Measurements from ENCODE around the gene DHODH.
"Not testable (repeated sequence)": the region's sequence is repeated elsewhere in the genome, so short reads cannot be mapped to it uniquely, and the experiment has no call there.

DHODH gene

DNA sequence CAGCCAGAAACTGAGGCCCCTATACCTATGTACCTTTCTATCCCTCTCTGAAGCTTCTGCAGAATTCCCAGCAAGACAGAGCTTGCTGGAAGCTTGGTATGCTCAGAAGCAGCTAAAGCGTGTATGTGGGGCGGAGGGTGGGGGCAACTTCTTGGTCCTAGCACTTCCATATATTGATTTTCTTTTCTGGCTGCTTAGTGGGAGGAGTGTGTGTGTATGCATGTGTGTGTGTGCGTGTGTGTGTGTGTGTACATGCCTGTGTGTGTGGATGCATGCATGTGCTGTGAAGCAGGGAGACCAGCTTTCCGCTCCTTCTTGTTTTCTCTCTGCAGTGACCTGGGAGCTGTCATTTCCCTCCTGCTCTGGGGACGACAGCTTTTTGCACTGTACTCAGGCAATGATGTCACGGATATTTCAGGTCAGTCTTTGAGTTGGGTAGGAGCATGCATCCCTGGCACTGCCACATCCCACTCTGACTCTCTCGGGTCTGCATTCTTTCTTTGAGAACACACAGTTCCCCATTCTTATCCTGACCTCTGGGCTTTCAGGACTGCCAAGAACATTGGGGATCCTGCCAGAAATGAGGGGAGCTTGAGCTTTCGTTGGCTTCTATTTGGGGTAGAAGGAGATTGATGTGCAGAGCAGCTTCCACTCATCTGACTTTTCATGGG is 65.2 kb downstream of the DHODH start:
- H3K27me3 ChIP-seq (ENCODE audit: insufficient read depth, low read length, poor library complexity, severe bottlenecking) = no peaks in the 10 kb centered on the region
- no peaks in the 10 kb centered on the region for H3K36me3 ChIP-seq (ENCODE audit: insufficient read depth, low read length)
- no peaks in the 10 kb centered on the region for H4K20me1 ChIP-seq (ENCODE audit: insufficient read depth, low read length, poor library complexity, severe bottlenecking)
- H3K9ac ChIP-seq (ENCODE audit: low read depth, low read length, poor library complexity, severe bottlenecking) = no peak overlapping the region
- H3K4me3 ChIP-seq (ENCODE audit: low read length, poor library complexity, severe bottlenecking) = no peak overlapping the region
- no peak overlapping the region for H3K4me2 ChIP-seq (ENCODE audit: low read depth, low read length, poor library complexity, severe bottlenecking)
- H2AFZ ChIP-seq (ENCODE audit: low read length) = no peak overlapping the region
- H3K9me3 ChIP-seq (ENCODE audit: insufficient read depth, low read depth, low read length) = no peaks in the 10 kb centered on the region
- no peaks in the 10 kb centered on the region for H3K9me2 ChIP-seq (replicated peaks; ENCODE audit: low read depth, low read length)
- TF ChIP-seq CTCF (conservative IDR thresholded peaks at IDR 0.05; ENCODE audit: low read length) (no peak), EZH2phosphoT487 (IDR thresholded peaks at IDR 0.05; ENCODE audit: borderline replicate concordance) (no peak)
- no peaks in the 10 kb centered on the region for H3K4me1 ChIP-seq (ENCODE audit: insufficient read depth, low read length, poor library complexity, severe bottlenecking)
- no peaks in the 10 kb centered on the region for H3K79me2 ChIP-seq (ENCODE audit: insufficient read depth, low read length)
- H3F3A ChIP-seq (ENCODE audit: low read depth) = no peaks in the 10 kb centered on the region

GRCh38 chr16:72075067-72075466 is 66.5 kb downstream of the DHODH start:
- H3K79me2 ChIP-seq (ENCODE audit: insufficient read depth, low read length); H2AFZ ChIP-seq (ENCODE audit: low read length); H3F3A ChIP-seq (ENCODE audit: low read depth); H3K36me3 ChIP-seq (ENCODE audit: insufficient read depth, low read length); H3K9ac ChIP-seq (ENCODE audit: low read depth, low read length, poor library complexity, severe bottlenecking); H3K9me2 ChIP-seq (replicated peaks; ENCODE audit: low read depth, low read length); H4K20me1 ChIP-seq (ENCODE audit: insufficient read depth, low read length, poor library complexity, severe bottlenecking); H3K4me2 ChIP-seq (ENCODE audit: low read depth, low read length, poor library complexity, severe bottlenecking); H3K9me3 ChIP-seq (ENCODE audit: insufficient read depth, low read depth, low read length); H3K27me3 ChIP-seq (ENCODE audit: insufficient read depth, low read length, poor library complexity, severe bottlenecking); H3K4me3 ChIP-seq (ENCODE audit: low read length, poor library complexity, severe bottlenecking); H3K4me1 ChIP-seq (ENCODE audit: insufficient read depth, low read length, poor library complexity, severe bottlenecking): not testable (repeated sequence)

All from Loucy (cell line).